GM12878 (cell line): ENCODE results near the gene MMP11. TPM values are rescaled to one million over a fixed set of nuclear protein-coding genes. Genes with fewer than 3 reads are reported as not detected.

ENCODE experiments used
- ATAC-seq: fragments of 200-7000 bp; cut with Tn5 transposase; 3 replicates; pipeline ENCODE4 v1.9.1; 2020; ENCODE audit warnings: mild to moderate bottlenecking, moderate library complexity
- BruUV-seq: library from RNA; stranded (reverse); fragments of 400-500 nt; replicated peaks from 2 replicates; lab custom pipeline; 2021; lab: Mats Ljungman, UMichigan
- CTCF ChIA-PET: fragments of 300-600 bp; sonication (Branson Sonifier 250); formaldehyde crosslinking; extraction: SDS; loops from one replicate; lab custom pipeline; 2021; ENCODE audit warnings: inconsistent platforms; lab: Yijun Ruan, JAX
- POLR2A ChIA-PET: fragments of 350-600 bp; formaldehyde crosslinking; extraction: SDS; loops from one replicate; lab custom pipeline; 2021; ENCODE audit warnings: inconsistent platforms; lab: Charles Lee
- RAD21 ChIA-PET: fragments of 300-600 bp; sonication (Branson Sonifier 250); formaldehyde crosslinking; loops from one replicate; lab custom pipeline; 2023; ENCODE audit warnings: antibody characterized with exemption; ENCODE audit not compliant: unreplicated experiment; lab: Charles Lee
- SMC1A ChIA-PET: fragments of 300-600 bp; sonication (Branson Sonifier 250); formaldehyde crosslinking; loops from one replicate; lab custom pipeline; 2023; ENCODE audit not compliant: unreplicated experiment, uncharacterized antibody; lab: Charles Lee
- DNase-seq: peaks from one replicate; pipeline ENCODE4 v3.0.0-alpha.2; 2011; ENCODE audit warnings: low read depth, low spot score
- FAIRE-seq: peaks from 3 replicates; lab custom pipeline; 2011; peaks lifted over from hg19 to GRCh38; lab: Jason Lieb, UNC
- H2AFZ ChIP-seq: 2 replicates; pipeline ENCODE4 v1.6.0; 2011; ENCODE audit warnings: low read depth, low read length, control low read depth; ENCODE audit not compliant: control insufficient read depth
- H3K27ac ChIP-seq: 2 replicates; pipeline ENCODE4 v1.5.1; 2011; ENCODE audit warnings: control low read depth; ENCODE audit not compliant: control insufficient read depth, insufficient read depth
- H3K27me3 ChIP-seq, 2 experiments: replicated peaks in 1 of 2; 2 replicates each; pipeline versions ENCODE4 v1.6.0 to v1.6.1; 2011; ENCODE audit warnings: low read length in 1 of 2; ENCODE audit not compliant: control insufficient read depth in 2 of 2, insufficient read depth in 2 of 2
- H3K36me3 ChIP-seq, 2 experiments: 2 replicates each; pipeline ENCODE4 v1.5.1; 2011; ENCODE audit warnings: low read length in 1 of 2; ENCODE audit not compliant: control insufficient read depth in 2 of 2, insufficient read depth in 2 of 2
- H3K4me1 ChIP-seq: 2 replicates; pipeline ENCODE4 v1.6.1; 2011; ENCODE audit warnings: mild to moderate bottlenecking, low read length, moderate library complexity, mixed read lengths; ENCODE audit not compliant: control insufficient read depth, insufficient read depth
- H3K4me2 ChIP-seq: 2 replicates; pipeline ENCODE4 v1.6.0; 2011; ENCODE audit warnings: control low read depth; ENCODE audit not compliant: control insufficient read depth, insufficient read depth
- H3K4me3 ChIP-seq: fragments of 200-600 bp; sonication (generic); 2 replicates; pipeline ENCODE4 v1.5.1; 2016
- H3K79me2 ChIP-seq: 2 replicates; pipeline ENCODE4 v1.6.0; 2011; ENCODE audit warnings: low read length; ENCODE audit not compliant: control insufficient read depth, insufficient read depth
- H3K9ac ChIP-seq: 2 replicates; pipeline ENCODE4 v1.8.0; 2011; ENCODE audit warnings: low read length, control low read depth, mixed read lengths; ENCODE audit not compliant: control insufficient read depth, insufficient read depth
- H3K9me3 ChIP-seq: replicated peaks from 3 replicates; pipeline ENCODE4 v1.5.1; 2011; ENCODE audit warnings: mild to moderate bottlenecking, low read length; ENCODE audit not compliant: control insufficient read depth, insufficient read depth
- H4K20me1 ChIP-seq: 2 replicates; pipeline ENCODE4 v1.6.0; 2011; ENCODE audit not compliant: control insufficient read depth, insufficient read depth
- ASH2L ChIP-seq: fragments of 300-600, 200-600 bp; sonication (generic); IDR thresholded peaks from 2 replicates; pipeline ENCODE4 v1.6.1; 2017; ENCODE audit warnings: low read depth, mild to moderate bottlenecking, borderline replicate concordance
- GABPA ChIP-seq: IDR thresholded peaks from 2 replicates; pipeline ENCODE4 v1.6.1; 2014; ENCODE audit warnings: antibody characterized with exemption, low read depth, mild to moderate bottlenecking, inconsistent platforms
- MTA3 ChIP-seq: IDR thresholded peaks from 2 replicates; pipeline ENCODE4 v1.6.1; 2012; ENCODE audit warnings: low read length, inconsistent platforms, borderline replicate concordance
- MYC ChIP-seq: IDR thresholded peaks from 2 replicates; pipeline ENCODE4 v1.6.1; 2011; ENCODE audit warnings: mild to moderate bottlenecking, low read length, moderate library complexity, inconsistent platforms; ENCODE audit not compliant: insufficient read depth, insufficient replicate concordance, insufficient read length, severe bottlenecking
- NFYA ChIP-seq: IDR thresholded peaks from 2 replicates; pipeline ENCODE4 v1.6.1; 2011; ENCODE audit warnings: low read depth, mild to moderate bottlenecking, low read length, improper control_type of control experiment, borderline replicate concordance
- NR2F1 ChIP-seq: fragments of 450-650 bp; conservative IDR thresholded peaks from 2 replicates; pipeline ENCODE4 v1.6.1; 2017; ENCODE audit warnings: mild to moderate bottlenecking
- RCOR1 ChIP-seq: conservative IDR thresholded peaks from 2 replicates; pipeline ENCODE4 v1.6.1; 2012; ENCODE audit warnings: low read depth, low read length, improper control_type of control experiment
- TCF7 ChIP-seq: IDR thresholded peaks from 2 replicates; pipeline ENCODE4 v1.6.1; 2014; ENCODE audit warnings: antibody characterized with exemption, borderline replicate concordance
- ZNF207 ChIP-seq: fragments of 450-650 bp; IDR thresholded peaks from 2 replicates; pipeline ENCODE4 v1.6.1; 2014; ENCODE audit warnings: antibody characterized with exemption, mild to moderate bottlenecking, borderline replicate concordance
- ZNF622 ChIP-seq: fragments of 450-650 bp; IDR thresholded peaks from 2 replicates; pipeline ENCODE4 v1.6.1; 2017; ENCODE audit warnings: mild to moderate bottlenecking, inconsistent platforms
- WGBS: methylation state at CpG from one replicate; pipeline ENCODE4 v1.1.6; 2016; ENCODE audit warnings: low lambda C conversion rate; ENCODE audit not compliant: insufficient replicate concordance, insufficient coverage; ENCODE audit errors: missing lambda C conversion rate; 5-methylcytosine and 5-hydroxymethylcytosine counted together
- in situ Hi-C: fragments of 300-500 bp; cut with MboI; formaldehyde crosslinking; loops from 9 replicates; pipeline ENCODE4 v1.14.3; 2018; ENCODE audit warnings: mixed read lengths
- intact Hi-C: fragments of 100-400 bp; cut with micrococcal nuclease; formaldehyde crosslinking; loops from one replicate; pipeline ENCODE4 v1.14.2; 2022; ENCODE audit not compliant: unreplicated experiment
- polyA plus RNA-seq, 11 experiments: library from polyadenylated mRNA; depleted of rRNA in 4 of 11; unstranded in 6 of 11; stranded (reverse) in 5 of 11; fragments of >200 nt; fragmentation: Nextera tagmentation in 4 of 11; fragmentation: Illumina TruSeq in 1 of 11; extraction: Ambion mirVana in 4 of 11; extraction: Trizol in 1 of 11; gene quantifications; 1 replicate in 1 of 11; 2 replicates in 10 of 11; pipeline versions ENCODE4 v1.2.1 to v1.2.3, GENCODE V29; 2011 to 2016; ENCODE audit warnings: inconsistent platforms in 2 of 11, missing spikeins in 2 of 11, low read depth in 1 of 11
- total RNA-seq, 4 experiments: library from RNA; depleted of rRNA in 3 of 4; stranded (reverse); fragments of >200 nt in 3 of 4; fragmentation: Illumina TruSeq in 1 of 4; extraction: Trizol in 1 of 4; gene quantifications; 2 replicates each; pipeline versions ENCODE4 v1.2.1 to v1.2.3, GENCODE V29; 2013 to 2021
- TF ChIP-seq, protein P1 (sequence below): fragments of 450-650 bp; IDR thresholded peaks from 2 replicates; pipeline ENCODE4 v1.6.1; 2016; ENCODE audit warnings: mild to moderate bottlenecking, moderate library complexity, borderline replicate concordance
- TF ChIP-seq, protein P2 (sequence below): IDR thresholded peaks from 2 replicates; pipeline ENCODE4 v1.6.1; 2012; ENCODE audit warnings: low read depth, low read length, improper control_type of control experiment

Gene MMP11
- total and polyA plus RNA-seq, 10 of the 15 experiments (the other 5 are each of a cell fraction or from before 2014, with no cell fraction given): 0.03 to 1.1 (median 0.31) TPM; not detected in 2

DNA sequence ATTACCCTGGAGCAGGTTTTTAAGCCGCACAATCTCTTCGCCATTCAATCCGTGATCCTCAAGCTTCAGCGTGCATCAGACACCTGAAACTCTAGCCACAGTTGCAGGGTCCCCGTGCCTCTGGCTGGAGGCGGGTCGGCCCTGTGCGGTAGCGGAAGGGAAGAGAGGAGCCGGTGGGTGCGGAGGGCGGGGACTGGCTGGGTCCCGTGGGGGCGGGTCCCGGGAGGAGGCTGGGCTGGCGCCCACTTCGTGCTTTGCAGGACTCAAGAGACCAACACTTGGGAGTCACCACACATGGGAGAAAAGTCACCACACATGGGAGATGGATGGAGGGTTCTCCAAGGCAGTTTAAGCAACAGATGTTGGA is 9.1 kb upstream of the MMP11 start:
- no TSS peak for BruUV-seq
- in situ Hi-C loops (no loop called here), intact Hi-C loops (no loop called here)
- Histone ChIP-seq H3K9ac (peak overlapping the region; percentile 10), H4K20me1 (no peaks in the 10 kb centered on the region; the same call in 1 of the 2 replicates), H3K4me1 (peaks cover 25% of the 10 kb centered on the region), H3K27ac (no peak overlapping the region; the same call in 1 of the 2 replicates), H3K27me3 (no peaks in the 10 kb centered on the region), H3K79me2 (peaks cover 24% of the 10 kb centered on the region), H3K4me3 (peak overlapping the region; percentile 56; the same call in 1 of the 2 replicates), H2AFZ (peak overlapping the region; percentile 63), H3K4me2 (peak overlapping the region; percentile 94), H3K36me3 (no peaks in the 10 kb centered on the region; a peak in 1 of 4 replicates), H3K9me3 (no peaks in the 10 kb centered on the region)
- RAD21 ChIA-PET: interaction anchor here (1.4 to 1.5 kb wide), 2 partner anchors 13 to 94 kb away, joined by 3 to 5 read pairs; partner anchors contain the start of genes SLC2A11 and ZNF70
- FAIRE-seq (no peak), DNase-seq (no peak), ATAC-seq (peak; percentile 50)
- CTCF ChIA-PET: interaction anchor here (1.1 kb wide), 1 partner anchor 83 kb away, joined by 3 read pairs; no protein-coding TSS in a partner anchor
- SMC1A ChIA-PET: interaction anchor here (2.0 kb wide), 1 partner anchor 10 kb away, joined by 8 read pairs; the partner anchor contains the start of gene VPREB3
- WGBS: 13% methylated on average over 12 of the region's 17 CpGs
- POLR2A ChIA-PET: interaction anchor here (0.6 to 1.3 kb wide), 3 partner anchors 8 to 35 kb away, joined by 3 to 5 read pairs (median 4); no protein-coding TSS in a partner anchor
- no peak for TF ChIP-seq MYC
- TF ChIP-seq ZNF207: no peak
- TF ChIP-seq ASH2L: no peak

DNA sequence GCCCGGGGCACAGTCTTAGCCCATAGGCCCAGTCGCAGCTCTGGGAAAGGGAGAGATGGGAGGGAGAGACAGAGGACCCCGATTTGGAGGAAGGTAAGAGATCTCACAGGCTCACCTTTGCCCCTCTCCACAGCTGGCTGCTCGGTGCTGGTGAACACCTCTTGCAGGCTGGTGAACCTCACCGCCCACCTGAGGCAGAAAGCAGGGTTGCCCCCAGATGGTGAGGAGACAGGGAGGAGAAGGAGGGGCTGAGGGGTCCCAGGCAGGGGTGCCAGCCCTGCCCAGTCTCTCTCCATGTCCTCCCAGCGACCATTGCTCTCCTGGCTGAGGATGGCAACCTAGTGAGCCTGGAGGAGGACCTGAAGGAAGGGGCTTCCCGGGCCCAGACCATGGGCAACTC is 8.7 kb upstream of the MMP11 start:
- no TSS peak for BruUV-seq
- Histone ChIP-seq H3K9me3 (no peaks in the 10 kb centered on the region), H2AFZ (no peak overlapping the region; the same call in 1 of the 2 replicates), H3K27me3 (no peaks in the 10 kb centered on the region), H3K27ac (no peak overlapping the region; the same call in 1 of the 2 replicates), H3K79me2 (peaks cover 24% of the 10 kb centered on the region), H4K20me1 (no peaks in the 10 kb centered on the region; the same call in 1 of the 2 replicates), H3K36me3 (no peaks in the 10 kb centered on the region; a peak in 1 of 4 replicates), H3K9ac (peak overlapping the region; percentile 10), H3K4me1 (peaks cover 26% of the 10 kb centered on the region), H3K4me3 (peak overlapping the region; percentile 56), H3K4me2 (peak overlapping the region; percentile 94)
- CTCF ChIA-PET: interaction anchor here (1.1 kb wide), 1 partner anchor 83 kb away, joined by 3 read pairs; no protein-coding TSS in a partner anchor
- intact Hi-C loops: no loop called here
- POLR2A ChIA-PET: interaction anchor here (0.6 to 1.3 kb wide), 4 partner anchors 9 to 122 kb away, joined by 3 to 5 read pairs (median 4); no protein-coding TSS in a partner anchor
- RAD21 ChIA-PET: interaction anchor here (1.4 to 1.5 kb wide), 2 partner anchors 13 to 93 kb away, joined by 3 to 5 read pairs; partner anchors contain the start of genes SLC2A11 and ZNF70
- no peak for ATAC-seq
- in situ Hi-C loops: no loop called here
- WGBS: 22% methylated on average over 7 of the region's 7 CpGs
- SMC1A ChIA-PET: interaction anchor here (2.0 kb wide), 1 partner anchor 10 kb away, joined by 8 read pairs; the partner anchor contains the start of gene VPREB3
- no peak for DNase-seq
- no peak for FAIRE-seq
- TF ChIP-seq NR2F1 (0 out of 2 replicates have a peak, but pooled peaks have one; percentile 35), TCF7 (no peak), NFYA (no peak), GABPA (no peak), RCOR1 (no peak), MTA3 (no peak), ZNF622 (no peak)
- TF ChIP-seq, protein P1, sequence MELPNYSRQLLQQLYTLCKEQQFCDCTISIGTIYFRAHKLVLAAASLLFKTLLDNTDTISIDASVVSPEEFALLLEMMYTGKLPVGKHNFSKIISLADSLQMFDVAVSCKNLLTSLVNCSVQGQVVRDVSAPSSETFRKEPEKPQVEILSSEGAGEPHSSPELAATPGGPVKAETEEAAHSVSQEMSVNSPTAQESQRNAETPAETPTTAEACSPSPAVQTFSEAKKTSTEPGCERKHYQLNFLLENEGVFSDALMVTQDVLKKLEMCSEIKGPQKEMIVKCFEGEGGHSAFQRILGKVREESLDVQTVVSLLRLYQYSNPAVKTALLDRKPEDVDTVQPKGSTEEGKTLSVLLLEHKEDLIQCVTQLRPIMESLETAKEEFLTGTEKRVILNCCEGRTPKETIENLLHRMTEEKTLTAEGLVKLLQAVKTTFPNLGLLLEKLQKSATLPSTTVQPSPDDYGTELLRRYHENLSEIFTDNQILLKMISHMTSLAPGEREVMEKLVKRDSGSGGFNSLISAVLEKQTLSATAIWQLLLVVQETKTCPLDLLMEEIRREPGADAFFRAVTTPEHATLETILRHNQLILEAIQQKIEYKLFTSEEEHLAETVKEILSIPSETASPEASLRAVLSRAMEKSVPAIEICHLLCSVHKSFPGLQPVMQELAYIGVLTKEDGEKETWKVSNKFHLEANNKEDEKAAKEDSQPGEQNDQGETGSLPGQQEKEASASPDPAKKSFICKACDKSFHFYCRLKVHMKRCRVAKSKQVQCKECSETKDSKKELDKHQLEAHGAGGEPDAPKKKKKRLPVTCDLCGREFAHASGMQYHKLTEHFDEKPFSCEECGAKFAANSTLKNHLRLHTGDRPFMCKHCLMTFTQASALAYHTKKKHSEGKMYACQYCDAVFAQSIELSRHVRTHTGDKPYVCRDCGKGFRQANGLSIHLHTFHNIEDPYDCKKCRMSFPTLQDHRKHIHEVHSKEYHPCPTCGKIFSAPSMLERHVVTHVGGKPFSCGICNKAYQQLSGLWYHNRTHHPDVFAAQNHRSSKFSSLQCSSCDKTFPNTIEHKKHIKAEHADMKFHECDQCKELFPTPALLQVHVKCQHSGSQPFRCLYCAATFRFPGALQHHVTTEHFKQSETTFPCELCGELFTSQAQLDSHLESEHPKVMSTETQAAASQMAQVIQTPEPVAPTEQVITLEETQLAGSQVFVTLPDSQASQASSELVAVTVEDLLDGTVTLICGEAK: no peak
- TF ChIP-seq, protein P2, sequence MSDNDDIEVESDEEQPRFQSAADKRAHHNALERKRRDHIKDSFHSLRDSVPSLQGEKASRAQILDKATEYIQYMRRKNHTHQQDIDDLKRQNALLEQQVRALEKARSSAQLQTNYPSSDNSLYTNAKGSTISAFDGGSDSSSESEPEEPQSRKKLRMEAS: no peak
